MM.1S (cell line): ENCODE measurements around the gene OBSCN.
"Not testable (repeated sequence)": the region's sequence is repeated elsewhere in the genome, so short reads cannot be mapped to it uniquely, and the experiment has no call there.

Experiments
- EZH2 ChIP-seq: fragments of 300-600 bp; sonication (generic); optimal IDR thresholded peaks from 2 replicates; pipeline ENCODE3; 2017; ENCODE audit warnings: low read depth, mild to moderate bottlenecking, antibody characterized with exemption, low read length, mixed read lengths
- EZH2phosphoT487 ChIP-seq: fragments of 300-600 bp; sonication (generic); IDR thresholded peaks from 2 replicates; pipeline ENCODE4 v1.6.1; 2018; ENCODE audit warnings: antibody characterized with exemption, low read length
- TF ChIP-seq, protein P1 (sequence below): fragments of 300-600 bp; sonication (generic); IDR thresholded peaks from 2 replicates; pipeline ENCODE4 v1.5.1; 2016; ENCODE audit warnings: antibody characterized with exemption, low read length, mixed read lengths

DNA sequence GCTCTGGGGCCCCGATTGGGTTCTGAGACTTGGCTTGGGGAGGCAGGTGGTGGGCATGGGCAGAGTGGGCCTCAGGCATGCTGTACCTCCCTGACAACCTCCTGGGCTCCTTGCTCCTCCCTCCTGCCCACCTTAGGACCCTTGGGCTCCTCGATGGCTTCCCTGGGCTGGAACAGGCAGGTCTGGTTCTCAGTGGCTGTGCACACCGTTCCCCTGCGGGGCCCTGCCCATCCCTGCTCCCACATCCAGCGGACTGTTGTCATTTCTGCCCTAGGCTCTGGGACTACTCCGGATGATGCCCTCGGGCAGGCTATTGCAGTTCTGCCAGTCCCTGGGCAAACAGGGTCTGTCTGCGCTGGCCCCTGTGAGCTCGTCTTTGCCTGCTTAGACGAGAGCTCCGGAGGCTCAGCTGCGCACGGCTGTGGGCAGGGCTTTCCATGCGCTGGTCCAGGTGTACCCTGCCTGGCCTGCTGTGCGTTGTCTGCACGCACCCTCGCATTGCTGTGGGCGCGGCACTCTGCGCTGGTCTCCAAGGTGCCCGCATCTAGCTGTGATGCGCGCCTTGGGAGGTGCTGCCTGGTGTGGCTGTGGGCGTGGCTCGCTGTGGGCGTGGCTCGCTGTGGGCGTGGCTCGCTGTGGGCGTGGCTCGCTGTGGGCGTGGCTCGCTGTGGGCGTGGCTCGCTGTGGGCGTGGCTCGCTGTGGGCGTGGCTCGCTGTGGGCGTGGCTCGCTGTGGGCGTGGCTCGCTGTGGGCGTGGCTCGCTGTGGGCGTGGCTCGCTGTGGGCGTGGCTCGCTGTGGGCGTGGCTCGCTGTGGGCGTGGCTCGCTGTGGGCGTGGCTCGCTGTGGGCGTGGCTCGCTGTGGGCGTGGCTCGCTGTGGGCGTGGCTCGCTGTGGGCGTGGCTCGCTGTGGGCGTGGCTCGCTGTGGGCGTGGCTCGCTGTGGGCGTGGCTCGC, 34.0 kb upstream of the OBSCN start:
- not testable (repeated sequence) for TF ChIP-seq EZH2, EZH2phosphoT487
- TF ChIP-seq, protein P1, sequence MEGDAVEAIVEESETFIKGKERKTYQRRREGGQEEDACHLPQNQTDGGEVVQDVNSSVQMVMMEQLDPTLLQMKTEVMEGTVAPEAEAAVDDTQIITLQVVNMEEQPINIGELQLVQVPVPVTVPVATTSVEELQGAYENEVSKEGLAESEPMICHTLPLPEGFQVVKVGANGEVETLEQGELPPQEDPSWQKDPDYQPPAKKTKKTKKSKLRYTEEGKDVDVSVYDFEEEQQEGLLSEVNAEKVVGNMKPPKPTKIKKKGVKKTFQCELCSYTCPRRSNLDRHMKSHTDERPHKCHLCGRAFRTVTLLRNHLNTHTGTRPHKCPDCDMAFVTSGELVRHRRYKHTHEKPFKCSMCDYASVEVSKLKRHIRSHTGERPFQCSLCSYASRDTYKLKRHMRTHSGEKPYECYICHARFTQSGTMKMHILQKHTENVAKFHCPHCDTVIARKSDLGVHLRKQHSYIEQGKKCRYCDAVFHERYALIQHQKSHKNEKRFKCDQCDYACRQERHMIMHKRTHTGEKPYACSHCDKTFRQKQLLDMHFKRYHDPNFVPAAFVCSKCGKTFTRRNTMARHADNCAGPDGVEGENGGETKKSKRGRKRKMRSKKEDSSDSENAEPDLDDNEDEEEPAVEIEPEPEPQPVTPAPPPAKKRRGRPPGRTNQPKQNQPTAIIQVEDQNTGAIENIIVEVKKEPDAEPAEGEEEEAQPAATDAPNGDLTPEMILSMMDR: not testable (repeated sequence)
